CD8-positive, alpha-beta memory T cell (primary cell): ENCODE results near the gene ARL14. TPM values are rescaled to one million over a fixed set of nuclear protein-coding genes. Genes with fewer than 3 reads are reported as not detected.

Source experiments
- CTCF ChIA-PET: fragments of 350-600 bp; sonication (Branson Sonifier 250); formaldehyde crosslinking; loops from one replicate; lab custom pipeline; 2021; ENCODE audit warnings: antibody characterized with exemption; lab: Charles Lee
- POLR2A ChIA-PET: fragments of 350-600 bp; sonication (Branson Sonifier 250); formaldehyde crosslinking; loops from one replicate; lab custom pipeline; 2021; ENCODE audit warnings: antibody characterized with exemption; lab: Charles Lee
- DNase-seq, 5 donors: peaks; one replicate each; pipeline versions ENCODE4 v3.0.0 to v3.0.0-alpha.2; 2020 to 2022; ENCODE audit warnings: mixed read lengths in 1 of 5
- H3K27ac ChIP-seq: one replicate; pipeline ENCODE4 v1.7.0; 2013; ENCODE audit warnings: low read depth, mild to moderate bottlenecking, low read length, moderate library complexity
- H3K27me3 ChIP-seq: 2 replicates; pipeline ENCODE4 v1.7.0; 2013; ENCODE audit warnings: low read length, mild to moderate bottlenecking; ENCODE audit not compliant: insufficient read depth, poor library complexity, severe bottlenecking
- H3K36me3 ChIP-seq: 2 replicates; pipeline ENCODE4 v1.7.0; 2013; ENCODE audit warnings: mild to moderate bottlenecking, low read length, moderate library complexity; ENCODE audit not compliant: insufficient read depth
- H3K4me1 ChIP-seq: 2 replicates; pipeline ENCODE4 v1.7.0; 2013; ENCODE audit warnings: mild to moderate bottlenecking, low read length, moderate library complexity; ENCODE audit not compliant: insufficient read depth
- H3K4me3 ChIP-seq: 2 replicates; pipeline ENCODE4 v1.7.0; 2013; ENCODE audit warnings: mild to moderate bottlenecking, low read length
- H3K9me3 ChIP-seq: 2 replicates; pipeline ENCODE4 v1.7.0; 2013; ENCODE audit warnings: mild to moderate bottlenecking, low read length
- H3K27ac Mint-ChIP-seq, 8 donors: one replicate each; pipeline ENCODE4 v1.8.0; 2020 to 2021; ENCODE audit warnings: mixed read lengths in 8 of 8, mild to moderate bottlenecking in 6 of 8, inconsistent platforms in 3 of 8, moderate library complexity in 3 of 8
- H3K27me3 Mint-ChIP-seq, 2 donors: one replicate each; pipeline ENCODE4 v1.8.0; 2020 to 2021; ENCODE audit warnings: mixed read lengths in 2 of 2, mild to moderate bottlenecking in 1 of 2, moderate library complexity in 1 of 2
- H3K36me3 Mint-ChIP-seq, 3 donors: one replicate each; pipeline ENCODE4 v1.8.0; 2020 to 2021; ENCODE audit warnings: mixed read lengths in 3 of 3, inconsistent platforms in 1 of 3, mild to moderate bottlenecking in 1 of 3
- H3K4me1 Mint-ChIP-seq, 3 donors: one replicate each; pipeline ENCODE4 v1.8.0; 2020 to 2021; ENCODE audit warnings: mixed read lengths in 3 of 3, inconsistent platforms in 1 of 3, mild to moderate bottlenecking in 1 of 3
- H3K4me3 Mint-ChIP-seq, 7 donors: one replicate each; pipeline ENCODE4 v1.8.0; 2020 to 2021; ENCODE audit warnings: mixed read lengths in 7 of 7, mild to moderate bottlenecking in 6 of 7, moderate library complexity in 4 of 7, inconsistent platforms in 2 of 7
- H3K9me3 Mint-ChIP-seq, 5 donors: one replicate each; pipeline ENCODE4 v1.8.0; 2020 to 2022; ENCODE audit warnings: mixed read lengths in 5 of 5, mild to moderate bottlenecking in 3 of 5, moderate library complexity in 2 of 5, inconsistent platforms in 1 of 5
- polyA plus RNA-seq: library from polyadenylated mRNA; unstranded; fragments of 300-500 nt; fragmentation: Illumina TruSeq; gene quantifications from one replicate; pipeline ENCODE4 v1.2.3, GENCODE V29; 2021
- total RNA-seq, 2 experiments: library from RNA; stranded (reverse); gene quantifications; one replicate each; pipeline ENCODE4 v1.2.3, GENCODE V29; 2021

The ARL14 gene
- total and polyA plus RNA-seq, 3 experiments from 2014 or later, result not detected

DNA sequence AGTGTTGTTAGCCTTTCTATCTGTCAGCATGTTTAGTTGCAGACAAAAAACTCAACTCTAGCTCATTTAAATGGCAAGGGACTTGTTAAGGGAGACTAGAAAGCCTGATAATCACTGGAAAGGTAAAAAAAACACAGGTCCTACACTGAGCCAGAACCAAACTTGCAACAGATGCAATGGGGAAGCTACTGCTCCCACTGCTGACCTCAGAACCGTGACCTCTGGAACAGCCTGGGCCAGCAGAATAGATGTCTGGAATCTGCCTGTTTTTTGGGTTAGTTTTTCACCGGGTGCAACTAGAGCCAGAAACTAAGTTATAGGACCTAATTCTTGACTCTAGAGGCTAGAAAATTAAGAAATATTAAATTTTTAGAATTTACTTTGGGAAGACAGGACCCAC, 32.5 kb upstream of the ARL14 start:
- H3K27me3 Mint-ChIP-seq, result no peaks in the 10 kb centered on the region
- no peak overlapping the region for H3K4me3 Mint-ChIP-seq
- no peaks in the 10 kb centered on the region for H3K4me1 ChIP-seq
- H3K27ac ChIP-seq, result no peak overlapping the region
- ChIA-PET POLR2A (no interaction called here), CTCF (no interaction called here)
- H3K4me1 Mint-ChIP-seq, result peaks cover 0 to 6% (median 3%) of the 10 kb centered on the region in 3 donors
- peaks cover 0 to 2% (median 0%) of the 10 kb centered on the region in 3 donors for H3K36me3 Mint-ChIP-seq
- H3K27ac Mint-ChIP-seq, result no peak overlapping the region
- H3K9me3 Mint-ChIP-seq, result no peaks in the 10 kb centered on the region
- H3K4me3 ChIP-seq, result no peak overlapping the region
- H3K36me3 ChIP-seq, result no peaks in the 10 kb centered on the region
- no peaks in the 10 kb centered on the region for H3K27me3 ChIP-seq
- no peaks in the 10 kb centered on the region for H3K9me3 ChIP-seq
- DNase-seq, result no peak

DNA sequence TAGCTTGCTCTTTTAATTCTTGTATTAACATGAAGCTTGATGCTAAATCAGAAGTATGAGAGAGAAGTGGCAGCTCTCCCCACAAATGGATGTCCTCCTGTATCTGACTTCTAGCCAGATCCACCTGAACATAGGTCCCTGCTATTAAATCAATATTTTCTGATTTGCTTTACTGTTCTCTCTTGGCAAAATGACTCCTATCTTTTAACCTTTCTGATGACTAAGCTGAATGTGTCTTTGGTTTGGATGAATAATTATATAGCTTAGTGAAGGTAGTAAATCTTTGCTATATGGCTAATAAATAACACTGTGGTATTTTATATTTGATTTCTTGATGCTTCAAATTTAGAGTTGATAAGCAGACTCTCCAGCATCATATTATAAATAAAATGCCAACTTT, 28.3 kb upstream of the ARL14 start:
- Histone ChIP-seq H3K36me3 (no peaks in the 10 kb centered on the region), H3K27ac (no peak overlapping the region), H3K4me1 (no peaks in the 10 kb centered on the region), H3K4me3 (no peak overlapping the region), H3K27me3 (no peaks in the 10 kb centered on the region), H3K9me3 (no peaks in the 10 kb centered on the region)
- Mint-ChIP-seq H3K4me3 (no peak overlapping the region), H3K27me3 (peaks cover 1 to 13% of the 10 kb centered on the region in 2 donors), H3K4me1 (no peaks in the 10 kb centered on the region), H3K36me3 (no peaks in the 10 kb centered on the region), H3K27ac (no peak overlapping the region), H3K9me3 (no peaks in the 10 kb centered on the region)
- DNase-seq, result no peak
- ChIA-PET CTCF (no interaction called here), POLR2A (no interaction called here)

DNA sequence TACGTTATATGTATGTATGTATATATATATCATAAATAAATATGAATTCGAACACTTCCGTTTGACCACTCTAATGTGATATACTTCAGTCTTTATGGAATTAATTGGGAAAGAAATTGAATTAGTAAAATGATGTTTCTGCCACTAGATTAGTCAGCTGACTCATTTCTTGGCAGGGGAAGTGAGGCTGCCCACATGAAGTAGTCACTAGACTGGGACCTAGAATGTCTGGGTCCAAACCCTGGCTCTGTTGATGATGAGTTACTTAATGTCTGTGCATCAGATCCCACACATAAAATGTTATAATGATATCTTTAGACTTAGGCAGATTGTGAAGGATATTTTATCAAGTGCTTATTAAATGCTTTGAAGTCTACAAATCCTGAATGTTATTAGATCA, 27.4 kb upstream of the ARL14 start:
- Mint-ChIP-seq H3K27me3 (peaks cover 5 to 13% of the 10 kb centered on the region in 2 donors), H3K4me1 (no peaks in the 10 kb centered on the region), H3K4me3 (no peak overlapping the region), H3K27ac (peak overlapping the region in 1 of 8 donors; percentile 17), H3K9me3 (no peaks in the 10 kb centered on the region), H3K36me3 (no peaks in the 10 kb centered on the region)
- H3K9me3 ChIP-seq, result no peaks in the 10 kb centered on the region
- CTCF ChIA-PET, result no interaction called here
- DNase-seq, result no peak
- no peaks in the 10 kb centered on the region for H3K27me3 ChIP-seq
- no peak overlapping the region for H3K4me3 ChIP-seq
- H3K27ac ChIP-seq, result no peak overlapping the region
- H3K4me1 ChIP-seq, result no peaks in the 10 kb centered on the region
- no peaks in the 10 kb centered on the region for H3K36me3 ChIP-seq
- POLR2A ChIA-PET, result no interaction called here

DNA sequence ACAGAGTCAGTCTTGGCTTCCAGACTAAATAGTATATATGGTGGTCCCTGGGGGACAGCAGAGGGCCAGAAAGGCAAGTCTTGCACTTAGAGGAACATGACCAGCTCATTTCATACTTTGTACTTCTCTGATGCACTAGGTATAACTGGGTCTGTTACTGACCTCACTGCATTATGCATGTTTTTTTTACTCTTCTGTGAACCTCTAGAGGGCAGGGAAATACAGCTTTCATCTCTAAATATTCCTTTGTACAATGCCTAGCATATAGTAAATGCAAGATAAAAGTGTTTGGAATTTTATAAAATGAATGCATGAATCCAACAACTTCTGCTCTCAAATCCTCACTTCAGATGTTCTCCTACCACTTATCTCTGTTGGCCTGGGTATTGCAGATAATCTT, 23.4 kb upstream of the ARL14 start:
- Mint-ChIP-seq H3K4me1 (no peaks in the 10 kb centered on the region), H3K9me3 (no peaks in the 10 kb centered on the region)
- CTCF ChIA-PET, result no interaction called here

DNA sequence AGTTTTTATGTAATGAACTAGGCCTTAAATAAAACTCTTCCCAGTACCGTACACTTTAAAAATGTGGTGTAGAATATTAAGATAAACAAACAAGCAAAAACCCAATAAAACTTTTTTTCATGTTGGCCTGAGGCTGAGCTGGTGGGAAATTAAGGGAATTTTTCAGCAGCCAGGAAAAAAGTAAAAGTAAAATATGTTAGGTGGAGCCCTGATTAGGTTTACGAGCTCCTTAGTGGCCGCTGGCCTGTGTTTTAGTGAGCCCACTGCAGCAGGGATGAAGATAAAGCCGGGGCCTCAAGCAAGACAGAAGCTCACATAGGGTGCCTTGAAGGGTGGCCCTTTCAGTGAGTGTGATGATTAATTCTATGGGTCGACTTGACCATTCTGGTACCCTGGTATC, 16.1 kb upstream of the ARL14 start:
- Histone ChIP-seq H3K9me3 (no peaks in the 10 kb centered on the region), H3K36me3 (no peaks in the 10 kb centered on the region), H3K4me3 (no peak overlapping the region), H3K27me3 (no peaks in the 10 kb centered on the region), H3K4me1 (no peaks in the 10 kb centered on the region), H3K27ac (no peak overlapping the region)
- CTCF ChIA-PET, result no interaction called here
- H3K9me3 Mint-ChIP-seq, result no peaks in the 10 kb centered on the region
- DNase-seq, result no peak
- H3K27me3 Mint-ChIP-seq, result peaks cover 18 to 30% of the 10 kb centered on the region in 2 donors
- no peaks in the 10 kb centered on the region for H3K36me3 Mint-ChIP-seq
- no peak overlapping the region for H3K27ac Mint-ChIP-seq
- POLR2A ChIA-PET, result no interaction called here
- peaks cover 0 to 4% (median 4%) of the 10 kb centered on the region in 3 donors for H3K4me1 Mint-ChIP-seq
- no peak overlapping the region for H3K4me3 Mint-ChIP-seq

More for the DNA sequence above, 23.4 kb upstream of the ARL14 start:
- Histone ChIP-seq H3K4me3 (no peak overlapping the region), H3K4me1 (no peaks in the 10 kb centered on the region), H3K27ac (no peak overlapping the region), H3K36me3 (no peaks in the 10 kb centered on the region), H3K9me3 (no peaks in the 10 kb centered on the region), H3K27me3 (no peaks in the 10 kb centered on the region)
- POLR2A ChIA-PET, result no interaction called here
- no peak for DNase-seq
- no peak overlapping the region for H3K27ac Mint-ChIP-seq
- H3K27me3 Mint-ChIP-seq, result peaks cover 16 to 22% of the 10 kb centered on the region in 2 donors
- no peak overlapping the region for H3K4me3 Mint-ChIP-seq
- H3K36me3 Mint-ChIP-seq, result no peaks in the 10 kb centered on the region

DNA sequence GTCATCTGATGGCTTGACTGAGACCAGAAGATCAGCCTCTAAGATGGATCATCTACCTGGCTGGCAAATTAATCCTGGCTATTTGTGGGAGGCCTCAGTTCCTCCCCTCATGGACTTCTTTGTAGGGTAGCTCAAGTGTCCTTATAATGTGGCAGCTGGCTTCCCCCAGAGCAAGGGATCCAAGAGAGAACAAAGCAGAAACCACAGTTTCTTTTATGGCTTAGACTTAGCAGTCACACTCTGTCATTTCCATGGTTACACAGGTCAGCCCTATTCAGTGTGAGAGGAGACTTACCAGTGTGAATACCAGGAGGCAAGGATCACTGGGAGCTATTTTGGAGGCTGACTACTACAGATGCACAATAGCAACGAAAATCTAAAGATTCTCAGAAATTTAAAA, 15.3 kb upstream of the ARL14 start:
- Histone ChIP-seq H3K4me1 (no peaks in the 10 kb centered on the region), H3K27me3 (no peaks in the 10 kb centered on the region), H3K4me3 (no peak overlapping the region), H3K9me3 (no peaks in the 10 kb centered on the region), H3K36me3 (no peaks in the 10 kb centered on the region), H3K27ac (no peak overlapping the region)
- no peak for DNase-seq
- Mint-ChIP-seq H3K4me1 (peaks cover 0 to 6% (median 5%) of the 10 kb centered on the region in 3 donors), H3K27ac (no peak overlapping the region), H3K9me3 (no peaks in the 10 kb centered on the region), H3K4me3 (no peak overlapping the region), H3K36me3 (no peaks in the 10 kb centered on the region), H3K27me3 (peaks cover 15 to 27% of the 10 kb centered on the region in 2 donors)
- ChIA-PET CTCF (no interaction called here), POLR2A (no interaction called here)

DNA sequence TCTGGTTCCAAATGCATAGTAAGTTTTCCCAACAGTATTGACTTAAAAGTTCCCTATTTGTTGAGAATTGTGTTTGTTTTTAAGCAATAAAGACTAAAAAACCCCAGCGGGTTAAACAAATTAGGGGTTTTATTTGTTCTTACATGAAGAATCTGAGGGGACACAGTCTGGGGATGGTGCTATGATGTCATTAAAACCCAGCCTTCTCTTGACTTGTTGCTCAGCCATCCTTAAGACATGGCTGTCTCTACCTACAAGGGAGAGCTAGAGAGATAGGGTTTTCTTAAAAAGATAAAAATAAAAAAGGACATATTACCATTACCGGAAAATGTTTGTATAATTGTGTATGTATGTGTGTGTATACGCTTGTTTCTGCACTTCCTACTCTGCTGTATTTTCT, 11.7 kb upstream of the ARL14 start:
- H3K4me3 ChIP-seq, result no peak overlapping the region
- Mint-ChIP-seq H3K9me3 (no peaks in the 10 kb centered on the region), H3K36me3 (no peaks in the 10 kb centered on the region), H3K4me1 (peaks cover 0 to 6% (median 5%) of the 10 kb centered on the region in 3 donors), H3K27ac (no peak overlapping the region), H3K27me3 (peaks cover 0 to 18% of the 10 kb centered on the region in 2 donors), H3K4me3 (no peak overlapping the region)
- ChIA-PET POLR2A (no interaction called here), CTCF (no interaction called here)
- no peak for DNase-seq
- no peaks in the 10 kb centered on the region for H3K36me3 ChIP-seq
- H3K4me1 ChIP-seq, result no peaks in the 10 kb centered on the region
- H3K9me3 ChIP-seq, result no peaks in the 10 kb centered on the region
- no peaks in the 10 kb centered on the region for H3K27me3 ChIP-seq
- no peak overlapping the region for H3K27ac ChIP-seq

DNA sequence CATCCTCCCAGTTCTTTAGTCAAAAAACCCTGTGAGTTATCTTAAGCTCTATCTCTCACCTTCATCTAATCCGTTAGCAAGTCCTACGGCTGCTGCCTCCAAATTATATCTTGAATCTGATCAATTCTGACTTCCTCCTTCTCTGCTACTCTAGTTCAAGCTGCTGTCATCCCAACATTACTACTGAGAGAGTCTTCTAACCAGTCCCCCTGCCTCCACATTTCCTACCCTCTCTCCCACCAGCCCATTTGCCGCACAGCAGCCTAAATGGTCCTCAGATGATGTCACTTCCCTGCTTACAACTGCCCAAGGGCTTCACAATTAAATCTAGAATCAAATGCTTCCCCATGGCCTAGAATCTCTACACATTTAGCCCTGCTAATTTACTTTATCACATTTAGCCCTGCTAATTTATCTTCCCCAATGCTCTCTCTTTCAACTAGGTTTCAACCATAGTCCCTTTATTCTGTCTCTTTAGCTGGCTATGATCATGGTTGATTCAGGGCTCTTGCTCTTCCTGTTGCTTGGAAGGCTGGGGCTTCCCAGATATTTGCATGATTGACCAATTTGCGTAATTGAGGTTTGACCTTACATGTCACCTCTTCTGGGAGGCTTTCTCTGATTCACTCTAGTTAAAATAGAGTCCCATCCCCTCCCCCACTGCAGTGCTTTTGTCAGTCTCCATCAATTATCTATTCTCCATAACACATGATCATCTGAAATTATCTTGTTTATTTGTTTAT, 11.0 kb upstream of the ARL14 start:
- Mint-ChIP-seq H3K27me3 (peaks cover 2 to 20% of the 10 kb centered on the region in 2 donors), H3K4me1 (peaks cover 0 to 6% (median 5%) of the 10 kb centered on the region in 3 donors), H3K36me3 (peaks cover 0 to 2% (median 0%) of the 10 kb centered on the region in 3 donors), H3K9me3 (no peaks in the 10 kb centered on the region), H3K27ac (peak overlapping the region in 1 of 8 donors; percentile 61), H3K4me3 (no peak overlapping the region)
- H3K27me3 ChIP-seq, result no peaks in the 10 kb centered on the region
- no peaks in the 10 kb centered on the region for H3K4me1 ChIP-seq
- POLR2A ChIA-PET, result no interaction called here
- no peaks in the 10 kb centered on the region for H3K9me3 ChIP-seq
- H3K27ac ChIP-seq, result no peak overlapping the region
- CTCF ChIA-PET, result no interaction called here
- no peaks in the 10 kb centered on the region for H3K36me3 ChIP-seq
- no peak overlapping the region for H3K4me3 ChIP-seq
- no peak for DNase-seq
